ENCODE results near the gene OR1M1. TPM values are rescaled to one million over a fixed set of nuclear protein-coding genes. Genes with fewer than 3 reads are reported as not detected.

Gene OR1M1
- total RNA-seq, 1 experiment from 2014 or later = not detected

DNA sequence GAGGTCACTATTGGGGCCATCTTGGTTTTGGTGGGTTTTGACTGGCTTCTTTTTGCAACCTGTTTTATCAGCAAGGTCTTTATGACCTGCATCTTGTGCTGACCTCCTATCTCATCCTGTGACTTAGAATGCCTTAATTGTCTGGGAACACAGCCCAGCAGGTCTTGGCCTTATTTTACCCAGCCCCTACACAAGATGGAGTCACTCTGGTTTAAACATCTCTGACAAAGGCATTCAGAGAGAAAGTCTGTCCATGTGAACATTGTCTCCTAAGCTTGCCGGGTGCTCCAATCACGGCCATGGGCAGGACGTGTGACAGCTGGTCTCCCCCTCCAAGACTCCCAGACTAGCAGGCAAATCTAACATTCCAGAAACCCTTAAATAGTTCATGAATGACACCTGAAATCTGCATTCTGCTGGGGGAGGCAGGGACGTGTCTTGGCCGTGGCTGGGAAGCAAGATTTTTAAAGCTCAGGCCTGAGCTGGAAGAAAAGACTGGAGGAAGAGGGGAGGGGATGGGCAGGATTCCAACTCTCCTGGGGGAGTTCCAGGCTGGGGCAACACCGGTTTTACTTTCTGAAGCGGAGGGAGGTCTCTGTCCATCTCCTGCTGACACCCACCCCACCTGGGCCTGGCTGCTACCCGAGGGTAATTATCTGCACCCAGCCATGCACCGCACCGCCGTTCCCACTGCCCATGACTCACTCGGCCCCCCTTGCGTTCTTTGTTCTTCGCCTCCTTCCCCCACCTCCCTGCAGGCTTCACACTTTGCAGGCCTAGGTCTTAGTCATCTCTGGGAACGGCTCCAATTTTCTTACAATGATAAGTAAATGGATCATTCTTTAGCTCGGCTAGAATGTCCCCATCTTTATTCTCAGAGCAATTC lies 11.6 kb upstream of the OR1M1 start:
- Histone ChIP-seq H2AFZ (ENCODE audit: low read length) (peak overlapping the region; percentile 80), H3K9me3 (ENCODE audit: low read length) (no peaks in the 10 kb centered on the region), H3K36me3 (ENCODE audit: low read depth, low read length) (no peaks in the 10 kb centered on the region), H3K79me2 (ENCODE audit: low read length) (no peaks in the 10 kb centered on the region), H3F3A (ENCODE audit: low read length, unreplicated experiment) (no peaks in the 10 kb centered on the region), H3K9me2 (replicated peaks; ENCODE audit: low read length) (no peaks in the 10 kb centered on the region), H3K4me2 (ENCODE audit: low read length) (peak overlapping the region; percentile 58), H3K4me3 (ENCODE audit: low read length) (peak overlapping the region; percentile 24), H3K27ac (ENCODE audit: low read length) (peak overlapping the region; percentile 85), H4K20me1 (ENCODE audit: low read length) (no peaks in the 10 kb centered on the region), H3K27me3 (ENCODE audit: low read length) (no peaks in the 10 kb centered on the region), H3K4me1 (ENCODE audit: insufficient read depth, low read length) (peaks cover 14% of the 10 kb centered on the region), H3K9ac (ENCODE audit: low read length) (peak overlapping the region; percentile 43)
- intact Hi-C loops (cut with micrococcal nuclease) = loop anchor here (1.0 to 5.0 kb wide), 3 partner anchors 20 to 243 kb away; partner anchors contain the start of genes MBD3L1 and ZNF558
- BruUV-seq (replicated peaks) = no TSS peak
- TF ChIP-seq, protein P1, sequence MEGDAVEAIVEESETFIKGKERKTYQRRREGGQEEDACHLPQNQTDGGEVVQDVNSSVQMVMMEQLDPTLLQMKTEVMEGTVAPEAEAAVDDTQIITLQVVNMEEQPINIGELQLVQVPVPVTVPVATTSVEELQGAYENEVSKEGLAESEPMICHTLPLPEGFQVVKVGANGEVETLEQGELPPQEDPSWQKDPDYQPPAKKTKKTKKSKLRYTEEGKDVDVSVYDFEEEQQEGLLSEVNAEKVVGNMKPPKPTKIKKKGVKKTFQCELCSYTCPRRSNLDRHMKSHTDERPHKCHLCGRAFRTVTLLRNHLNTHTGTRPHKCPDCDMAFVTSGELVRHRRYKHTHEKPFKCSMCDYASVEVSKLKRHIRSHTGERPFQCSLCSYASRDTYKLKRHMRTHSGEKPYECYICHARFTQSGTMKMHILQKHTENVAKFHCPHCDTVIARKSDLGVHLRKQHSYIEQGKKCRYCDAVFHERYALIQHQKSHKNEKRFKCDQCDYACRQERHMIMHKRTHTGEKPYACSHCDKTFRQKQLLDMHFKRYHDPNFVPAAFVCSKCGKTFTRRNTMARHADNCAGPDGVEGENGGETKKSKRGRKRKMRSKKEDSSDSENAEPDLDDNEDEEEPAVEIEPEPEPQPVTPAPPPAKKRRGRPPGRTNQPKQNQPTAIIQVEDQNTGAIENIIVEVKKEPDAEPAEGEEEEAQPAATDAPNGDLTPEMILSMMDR (conservative IDR thresholded peaks at IDR 0.05; ENCODE audit: low read depth, low read length) = no peak
- no peak for TF ChIP-seq EZH2phosphoT487 (IDR thresholded peaks at IDR 0.05; ENCODE audit: borderline replicate concordance, low read length)
- TF ChIP-seq EZH2 (IDR thresholded peaks at IDR 0.05; ENCODE audit: low read length, unreplicated experiment) = no peak
- ATAC-seq = peak; percentile 96
- ChIA-PET CTCF (interaction anchor here (0.6 kb wide), 1 partner anchor 242 kb away, joined by 3 read pairs; no protein-coding TSS in a partner anchor), POLR2A (ENCODE audit: unreplicated experiment) (interaction anchor here (0.6 kb wide), 1 partner anchor 536 kb away, joined by 3 read pairs; no protein-coding TSS in a partner anchor)
- DNase-seq = peak; percentile 100

DNA sequence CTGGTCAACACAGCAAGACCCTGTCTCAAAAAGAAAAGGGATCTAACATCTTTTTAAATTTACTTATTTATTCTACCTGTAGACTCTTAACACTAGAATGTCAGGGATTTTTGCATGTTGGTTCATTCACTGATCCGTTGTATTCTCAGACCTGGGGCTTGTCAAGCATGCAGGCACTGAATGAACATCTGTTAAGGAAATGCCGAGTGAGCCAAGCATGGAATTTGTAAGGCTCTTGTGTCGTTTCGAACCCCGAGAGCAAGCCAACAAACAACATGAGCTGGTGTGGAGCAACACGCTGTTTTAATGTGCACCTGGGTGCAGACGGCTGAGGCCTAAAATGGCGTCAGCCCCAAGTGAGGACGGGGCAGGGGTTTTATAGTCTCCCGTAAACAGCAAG lies 10.0 kb upstream of the OR1M1 start:
- intact Hi-C loops (cut with micrococcal nuclease) = loop anchor here (5.0 kb wide), 1 partner anchor 60 kb away; no protein-coding TSS in a partner anchor
- no peak for DNase-seq
- no peak for TF ChIP-seq EZH2phosphoT487 (IDR thresholded peaks at IDR 0.05; ENCODE audit: borderline replicate concordance, low read length)
- TF ChIP-seq, protein P1 (conservative IDR thresholded peaks at IDR 0.05; ENCODE audit: low read depth, low read length) = no peak
- no peak for TF ChIP-seq EZH2 (IDR thresholded peaks at IDR 0.05; ENCODE audit: low read length, unreplicated experiment)

More for the DNA sequence above, 10.0 kb upstream of the OR1M1 start:
- Histone ChIP-seq H3K9me3 (ENCODE audit: low read length) (no peaks in the 10 kb centered on the region), H3K27ac (ENCODE audit: low read length) (no peak overlapping the region), H4K20me1 (ENCODE audit: low read length) (no peaks in the 10 kb centered on the region), H3K9me2 (replicated peaks; ENCODE audit: low read length) (no peaks in the 10 kb centered on the region), H3K4me1 (ENCODE audit: insufficient read depth, low read length) (peaks cover 14% of the 10 kb centered on the region), H2AFZ (ENCODE audit: low read length) (no peak overlapping the region), H3K36me3 (ENCODE audit: low read depth, low read length) (no peaks in the 10 kb centered on the region), H3K79me2 (ENCODE audit: low read length) (no peaks in the 10 kb centered on the region), H3K4me2 (ENCODE audit: low read length) (no peak overlapping the region), H3K27me3 (ENCODE audit: low read length) (no peaks in the 10 kb centered on the region), H3K4me3 (ENCODE audit: low read length) (no peak overlapping the region), H3K9ac (ENCODE audit: low read length) (no peak overlapping the region), H3F3A (ENCODE audit: low read length, unreplicated experiment) (no peaks in the 10 kb centered on the region)
- no peak for ATAC-seq
- ChIA-PET CTCF (no interaction called here), POLR2A (ENCODE audit: unreplicated experiment) (no interaction called here)
- BruUV-seq (replicated peaks) = no TSS peak

Data from PC-3 (cell line).